H1 (cell line): ENCODE measurements around the gene ADM5. TPM values are rescaled to one million over a fixed set of nuclear protein-coding genes. Genes with fewer than 3 reads are reported as not detected.
A peak's percentile ranks its signal among the peaks of the same experiment; 100 is the strongest.

Source experiments
- CTCF ChIA-PET: fragments of 300-600 bp; sonication (Branson Sonifier 250); formaldehyde crosslinking; loops from one replicate; lab custom pipeline; 2021; ENCODE audit not compliant: partially characterized antibody; lab: Charles Lee
- POLR2A ChIA-PET: fragments of 300-600 bp; sonication (Branson Sonifier 250); formaldehyde crosslinking; loops from one replicate; lab custom pipeline; 2021; ENCODE audit warnings: inconsistent platforms; ENCODE audit not compliant: partially characterized antibody; lab: Charles Lee
- DNase-seq, 2 experiments: peaks; one replicate each; pipeline versions ENCODE4 v3.0.0 to v3.0.0-alpha.2; 2010 to 2022; ENCODE audit warnings: low spot score in 2 of 2, low read depth in 1 of 2, mixed read lengths in 1 of 2
- FAIRE-seq: peaks from 2 replicates; lab custom pipeline; 2011; peaks lifted over from hg19 to GRCh38; lab: Jason Lieb, UNC
- H2AFZ ChIP-seq: 2 replicates; pipeline ENCODE4 v1.8.1; 2012; ENCODE audit warnings: low read length, inconsistent platforms
- H2AK5ac ChIP-seq: 2 replicates; pipeline ENCODE4 v1.6.1; 2013; ENCODE audit warnings: low read depth, low read length
- H2BK120ac ChIP-seq: replicated peaks from 2 replicates; pipeline ENCODE3; 2013; ENCODE audit warnings: low read depth, low read length, inconsistent platforms
- H2BK12ac ChIP-seq: 2 replicates; pipeline ENCODE4 v1.6.1; 2013; ENCODE audit warnings: low read depth, low read length
- H2BK15ac ChIP-seq: 2 replicates; pipeline ENCODE4 v1.6.1; 2013; ENCODE audit warnings: low read length
- H2BK20ac ChIP-seq: 2 replicates; pipeline ENCODE4 v1.6.1; 2013; ENCODE audit warnings: low read length
- H2BK5ac ChIP-seq: 2 replicates; pipeline ENCODE4 v1.6.1; 2013; ENCODE audit warnings: low read depth, low read length
- H3K14ac ChIP-seq: 2 replicates; pipeline ENCODE4 v1.6.1; 2013; ENCODE audit warnings: inconsistent platforms; ENCODE audit not compliant: insufficient read length
- H3K18ac ChIP-seq: 2 replicates; pipeline ENCODE4 v1.6.1; 2013; ENCODE audit warnings: low read length; ENCODE audit errors: extremely low read depth
- H3K23ac ChIP-seq: 2 replicates; pipeline ENCODE4 v1.6.1; 2013; ENCODE audit warnings: inconsistent platforms; ENCODE audit not compliant: insufficient read length
- H3K23me2 ChIP-seq: 2 replicates; pipeline ENCODE4 v1.6.1; 2013; ENCODE audit warnings: low read depth, low read length
- H3K27ac ChIP-seq: 2 replicates; pipeline ENCODE4 v1.6.1; 2011; ENCODE audit warnings: low read depth, low read length, inconsistent platforms
- H3K27me3 ChIP-seq, 4 experiments: replicated peaks in 1 of 4; 1 replicate in 1 of 4; 2 replicates in 3 of 4; pipeline versions ENCODE4 v1.6.1 to v1.8.1; 2011 to 2013; ENCODE audit warnings: low read length in 3 of 4, mild to moderate bottlenecking in 3 of 4, inconsistent platforms in 2 of 4, mixed read lengths in 2 of 4, moderate library complexity in 1 of 4; ENCODE audit not compliant: control insufficient read depth in 3 of 4, insufficient read depth in 3 of 4; ENCODE audit errors: extremely low read depth in 1 of 4
- H3K36me3 ChIP-seq, 4 experiments: 2 replicates each; pipeline versions ENCODE4 v1.6.1 to v1.8.1; 2011 to 2013; ENCODE audit warnings: mild to moderate bottlenecking in 4 of 4, low read length in 3 of 4, moderate library complexity in 2 of 4, control low read depth in 1 of 4, inconsistent platforms in 1 of 4; ENCODE audit not compliant: insufficient read depth in 4 of 4, control insufficient read depth in 2 of 4
- H3K4ac ChIP-seq: replicated peaks from 2 replicates; pipeline ENCODE3; 2013; ENCODE audit warnings: low read length, low read depth, mixed read lengths, inconsistent platforms; ENCODE audit not compliant: insufficient read length
- H3K4me1 ChIP-seq, 4 experiments: replicated peaks in 1 of 4; 1 replicate in 1 of 4; 2 replicates in 3 of 4; pipeline versions ENCODE4 v1.6.1 to v1.8.1; 2011 to 2013; ENCODE audit warnings: low read length in 3 of 4, inconsistent platforms in 2 of 4, mixed read lengths in 1 of 4; ENCODE audit not compliant: insufficient read depth in 4 of 4, control insufficient read depth in 3 of 4
- H3K4me2 ChIP-seq, 2 experiments: 2 replicates each; pipeline versions ENCODE4 v1.6.1 to v1.8.1; 2011 to 2013; ENCODE audit warnings: low read depth in 2 of 2, low read length in 2 of 2, control low read depth in 1 of 2, inconsistent platforms in 1 of 2, mild to moderate bottlenecking in 1 of 2; ENCODE audit not compliant: insufficient read depth in 1 of 2
- H3K4me3 ChIP-seq, 4 experiments: fragments of 200-600, 300-600 bp in 1 of 4; sonication (generic), shearing (Covaris generic), sonication (Bioruptor Twin) in 1 of 4; 2 replicates each; pipeline versions ENCODE4 v1.5.1 to v1.8.1; 2011 to 2016; ENCODE audit warnings: low read length in 4 of 4, low read depth in 3 of 4, control low read depth in 2 of 4, inconsistent platforms in 2 of 4, mild to moderate bottlenecking in 2 of 4, mixed read lengths in 1 of 4, moderate library complexity in 1 of 4; ENCODE audit not compliant: insufficient read depth in 2 of 4; ENCODE audit errors: extremely low read depth in 1 of 4
- H3K56ac ChIP-seq: replicated peaks from 2 replicates; pipeline ENCODE3; 2013; ENCODE audit warnings: low read depth, mild to moderate bottlenecking, mixed read lengths, low read length, inconsistent platforms; ENCODE audit not compliant: insufficient read length
- H3K79me1 ChIP-seq: 2 replicates; pipeline ENCODE4 v1.6.1; 2013; ENCODE audit warnings: low read depth, low read length, control low read depth
- H3K79me2 ChIP-seq, 2 experiments: 2 replicates each; pipeline versions ENCODE4 v1.6.1 to v1.8.1; 2012 to 2013; ENCODE audit warnings: low read length in 2 of 2, mild to moderate bottlenecking in 2 of 2, inconsistent platforms in 1 of 2; ENCODE audit not compliant: insufficient read depth in 2 of 2, control insufficient read depth in 1 of 2
- H3K9ac ChIP-seq, 4 experiments: replicated peaks in 1 of 4; 1 replicate in 1 of 4; 2 replicates in 3 of 4; pipeline versions ENCODE4 v1.6.1 to v1.8.1; 2011 to 2013; ENCODE audit warnings: low read depth in 3 of 4, low read length in 3 of 4, control low read depth in 2 of 4, mild to moderate bottlenecking in 2 of 4, moderate library complexity in 2 of 4, inconsistent platforms in 1 of 4; ENCODE audit errors: extremely low read depth in 1 of 4
- H3K9me3 ChIP-seq, 2 experiments: 2 replicates each; pipeline versions ENCODE4 v1.6.1 to v1.8.1; 2012 to 2013; ENCODE audit warnings: mild to moderate bottlenecking in 2 of 2, moderate library complexity in 2 of 2, control low read depth in 1 of 2, inconsistent platforms in 1 of 2, low read depth in 1 of 2, low read length in 1 of 2, mixed read lengths in 1 of 2; ENCODE audit not compliant: insufficient read depth in 2 of 2
- H4K20me1 ChIP-seq, 2 experiments: replicated peaks in 1 of 2; 2 replicates each; pipeline versions ENCODE3 to v1.8.1; 2011 to 2013; ENCODE audit warnings: inconsistent platforms in 2 of 2, low read length in 2 of 2, mild to moderate bottlenecking in 1 of 2; ENCODE audit not compliant: insufficient read depth in 2 of 2, control insufficient read depth in 1 of 2
- H4K5ac ChIP-seq: 2 replicates; pipeline ENCODE4 v1.6.1; 2013; ENCODE audit warnings: low read length, low read depth, mixed read lengths, inconsistent platforms; ENCODE audit not compliant: insufficient read length
- H4K8ac ChIP-seq: 2 replicates; pipeline ENCODE4 v1.8.0; 2013; ENCODE audit warnings: mild to moderate bottlenecking, moderate library complexity, low read length, inconsistent platforms; ENCODE audit not compliant: insufficient read depth; ENCODE audit errors: extremely low read depth
- H4K91ac ChIP-seq: replicated peaks from 2 replicates; pipeline ENCODE3; 2013; ENCODE audit warnings: low read length, mixed read lengths, inconsistent platforms; ENCODE audit not compliant: insufficient read length
- ASH2L ChIP-seq: fragments of 200-600, 300-600 bp; sonication (generic); IDR thresholded peaks from one replicate; pipeline ENCODE4 v1.7.1; 2017; ENCODE audit warnings: low read length
- CBX5 ChIP-seq: fragments of 300-800, 300-1000 bp; sonication (generic); IDR thresholded peaks from 2 replicates; pipeline ENCODE4 v1.7.1; 2016; ENCODE audit warnings: antibody characterized with exemption, low read length, low read depth
- CREB1 ChIP-seq: IDR thresholded peaks from 2 replicates; pipeline ENCODE4 v1.6.1; 2012; ENCODE audit warnings: inconsistent platforms
- FOSL1 ChIP-seq: IDR thresholded peaks from 2 replicates; pipeline ENCODE4 v1.6.1; 2011; ENCODE audit warnings: mild to moderate bottlenecking, low read depth, low read length, moderate library complexity; ENCODE audit not compliant: insufficient read depth
- MAFK ChIP-seq: IDR thresholded peaks from 2 replicates; pipeline ENCODE4 v1.6.1; 2012; ENCODE audit warnings: low read depth, mild to moderate bottlenecking, improper control_type of control experiment, low read length
- MAX ChIP-seq: IDR thresholded peaks from 2 replicates; pipeline ENCODE4 v1.6.1; 2012; ENCODE audit warnings: inconsistent platforms
- SP1 ChIP-seq: IDR thresholded peaks from 2 replicates; pipeline ENCODE4 v1.6.1; 2011; ENCODE audit warnings: low read depth, low read length
- YY1 ChIP-seq: IDR thresholded peaks from 2 replicates; pipeline ENCODE4 v1.6.1; 2011; ENCODE audit warnings: low read depth, mild to moderate bottlenecking, low read length
- WGBS, 2 experiments: shearing (Covaris generic) in 1 of 2; methylation state at CpG; one replicate each; pipeline versions ENCODE4 v1.1.6 to v1.1.7; 2013 to 2015; ENCODE audit warnings: low lambda C conversion rate in 2 of 2, mixed read lengths in 2 of 2, inconsistent platforms in 1 of 2, low coverage in 1 of 2, missing lambda C conversion rate in 1 of 2; ENCODE audit not compliant: insufficient replicate concordance in 2 of 2, insufficient coverage in 1 of 2, insufficient read length in 1 of 2; ENCODE audit errors: extremely low coverage in 1 of 2, missing lambda C conversion rate in 1 of 2; 5-methylcytosine and 5-hydroxymethylcytosine counted together
- polyA plus RNA-seq, 7 experiments: library from polyadenylated mRNA; depleted of rRNA in 3 of 7; stranded (reverse) in 5 of 7; unstranded in 2 of 7; fragments of >200 nt in 5 of 7; fragments of 200-250 nt in 2 of 7; gene quantifications; 1 replicate in 5 of 7; 2 replicates in 1 of 7; 4 replicates in 1 of 7; pipeline versions ENCODE4 v1.2.1 to v1.2.3, GENCODE V29; 2011 to 2013; ENCODE audit warnings: missing spikeins in 2 of 7, mixed read lengths in 2 of 7
- total RNA-seq: library from RNA; stranded (reverse); fragmentation: NEBNext Ultra II Directional; extraction: Animal tissue kit (Norgen Biotek cat#: 25700); gene quantifications from 2 replicates; pipeline ENCODE4 v1.2.1, GENCODE V29; 2021

The ADM5 gene
- total and polyA plus RNA-seq, 2 of the 8 experiments (the other 6 are each of a cell fraction or from before 2014, with no cell fraction given), result 2.5 to 2.6 TPM

GRCh38 chr19:49692147-49692506 lies 2.7 kb downstream of the ADM5 start:
- FAIRE-seq, result no peak
- no peaks in the 10 kb centered on the region for H3K79me1 ChIP-seq
- DNase-seq, result no peak
- peaks cover 6 to 21% (median 11%) of the 10 kb centered on the region in 4 experiments; a peak in 7 of 8 replicates for H3K36me3 ChIP-seq
- H3K9ac ChIP-seq, result no peak overlapping the region
- 89% methylated on average over 7 of the region's 16 CpGs; no CpG with 5 or more reads in 1 of the 2 experiments for WGBS, 2 experiments
- peak overlapping the region; percentile 66 for H4K91ac ChIP-seq
- ChIA-PET POLR2A (interaction anchor here (0.6 to 12.2 kb wide), 10 partner anchors 8 to 172 kb away, joined by 3 to 168 read pairs (median 4); partner anchors contain the start of genes PRMT1, PRR12 and PRRG2), CTCF (interaction anchor here (1.6 to 3.4 kb wide), 4 partner anchors 12 to 113 kb away, joined by 4 to 11 read pairs (median 6); no protein-coding TSS in a partner anchor)
- peaks cover 0 to 25% (median 13%) of the 10 kb centered on the region in 4 experiments; a peak in 6 of 7 replicates for H3K4me1 ChIP-seq
- no peak overlapping the region for H2AFZ ChIP-seq
- peaks cover 0 to 9% of the 10 kb centered on the region in 2 experiments; a peak in 1 of 4 replicates for H3K79me2 ChIP-seq
- H4K5ac ChIP-seq, result peak overlapping the region; percentile 59
- H3K4ac ChIP-seq, result peak overlapping the region; percentile 84
- no peak overlapping the region; the same call in 1 of the 2 replicates for H2BK15ac ChIP-seq
- no peak overlapping the region for H2BK12ac ChIP-seq
- H4K8ac ChIP-seq, result no peak overlapping the region
- H3K18ac ChIP-seq, result peak overlapping the region; percentile 71; the same call in 1 of the 2 replicates
- H3K23ac ChIP-seq, result no peak overlapping the region
- H2AK5ac ChIP-seq, result no peak overlapping the region
- H4K20me1 ChIP-seq, result peaks cover 0 to 16% of the 10 kb centered on the region in 2 experiments
- H3K23me2 ChIP-seq, result peaks cover 20% of the 10 kb centered on the region
- peak overlapping the region; percentile 93 to 99 for H3K4me2 ChIP-seq
- H3K4me3 ChIP-seq, result peak overlapping the region; percentile 88 to 94 (median 92); a peak in 7 of 8 replicates
- no peak overlapping the region for H2BK20ac ChIP-seq
- H3K27ac ChIP-seq, result no peak overlapping the region
- no peaks in the 10 kb centered on the region for H3K9me3 ChIP-seq
- no peaks in the 10 kb centered on the region for H3K27me3 ChIP-seq
- H3K14ac ChIP-seq, result no peak overlapping the region
- H2BK5ac ChIP-seq, result no peak overlapping the region
- H2BK120ac ChIP-seq, result no peak overlapping the region
- H3K56ac ChIP-seq, result no peak overlapping the region
- TF ChIP-seq FOSL1 (no peak), CREB1 (no peak), ASH2L (no peak), CBX5 (no peak), SP1 (no peak), MAFK (no peak), YY1 (no peak), MAX (no peak)
